Inflammatory macrophage treated with lipopolysaccharide for 4 hours (primary cell): ENCODE data around the gene EML4.
A peak's percentile ranks its signal among the peaks of the same experiment; 100 is the strongest.
"Not testable (repeated sequence)": the region's sequence is repeated elsewhere in the genome, so short reads cannot be mapped to it uniquely, and the experiment has no call there.

ENCODE experiments used
- DNase-seq: peaks from one replicate; pipeline ENCODE4 v3.0.0-alpha.2; 2020

Gene EML4

GRCh38 chr2:42314892-42315468 is 145.8 kb downstream of the EML4 start:
- peak; percentile 76 for DNase-seq

GRCh38 chr2:42315844-42316470 is 146.8 kb downstream of the EML4 start:
- no peak for DNase-seq

- DNase-seq = no peak
Observed at GRCh38 chr2:42316910-42317309, 147.8 kb downstream of the EML4 start.

GRCh38 chr2:42317486-42317885 is 148.3 kb downstream of the EML4 start:
- no peak for DNase-seq

- DNase-seq = no peak
Observed at GRCh38 chr2:42317945-42318344, 148.8 kb downstream of the EML4 start.

GRCh38 chr2:42319265-42319664 is 150.1 kb downstream of the EML4 start:
- no peak for DNase-seq

- DNase-seq = no peak
Observed at GRCh38 chr2:42321452-42322064, 152.4 kb downstream of the EML4 start.

- DNase-seq = no peak
Observed at GRCh38 chr2:42324244-42324643, 155.1 kb downstream of the EML4 start.

GRCh38 chr2:42324949-42325348 is 155.8 kb downstream of the EML4 start:
- DNase-seq = no peak

- no peak for DNase-seq
Observed at GRCh38 chr2:42325609-42326008, 156.5 kb downstream of the EML4 start.

GRCh38 chr2:42327125-42327524 is 158.0 kb downstream of the EML4 start:
- DNase-seq = no peak

- peak; percentile 19 for DNase-seq
Observed at GRCh38 chr2:42328148-42328833, 159.1 kb downstream of the EML4 start.

- no peak for DNase-seq
Observed at GRCh38 chr2:42328923-42329322, 159.8 kb downstream of the EML4 start.

- no peak for DNase-seq
Observed at GRCh38 chr2:42329736-42330135, 160.6 kb downstream of the EML4 start.

GRCh38 chr2:42331569-42332284 is 162.6 kb downstream of the EML4 start:
- DNase-seq = no peak

- no peak for DNase-seq
Observed at GRCh38 chr2:42332575-42332974, 163.4 kb downstream of the EML4 start.

- no peak for DNase-seq
Observed at GRCh38 chr2:42333579-42333978, 164.4 kb downstream of the EML4 start.

GRCh38 chr2:42334220-42334619 is 165.1 kb downstream of the EML4 start:
- no peak for DNase-seq

GRCh38 chr2:42334865-42335264 is 165.7 kb downstream of the EML4 start:
- DNase-seq = not testable (repeated sequence)

GRCh38 chr2:42335514-42336104 is 166.5 kb downstream of the EML4 start:
- no peak for DNase-seq

GRCh38 chr2:42336361-42336965 is 167.3 kb downstream of the EML4 start:
- DNase-seq = no peak

GRCh38 chr2:42337356-42337820 is 168.2 kb downstream of the EML4 start:
- no peak for DNase-seq
